HepG2 (cell line): ENCODE results near the gene GGA1. TPM values are rescaled to one million over a fixed set of nuclear protein-coding genes. Genes with fewer than 3 reads are reported as not detected.

ENCODE experiments used
- ETV6 ChIP-seq: sonication (generic); formaldehyde crosslinking; conservative IDR thresholded peaks from 2 replicates; pipeline ENCODE4 v1.4.0; 2020; ENCODE audit warnings: missing genetic modification reagents
- GLMP ChIP-seq: sonication (generic); formaldehyde crosslinking; IDR thresholded peaks from 2 replicates; pipeline ENCODE4 v1.9.0; 2021; ENCODE audit warnings: missing genetic modification reagents, mild to moderate bottlenecking, borderline replicate concordance
- HOXA9 ChIP-seq: sonication (generic); formaldehyde crosslinking; IDR thresholded peaks from 2 replicates; pipeline ENCODE4 v1.8.1; 2022; ENCODE audit warnings: missing genetic modification reagents, mild to moderate bottlenecking, moderate library complexity, borderline replicate concordance
- IKZF5 ChIP-seq: IDR thresholded peaks from 2 replicates; pipeline ENCODE4 v1.6.1; 2018; ENCODE audit warnings: missing genetic modification reagents, mild to moderate bottlenecking, missing compliant biosample characterization
- KDM4B ChIP-seq: sonication (generic); formaldehyde crosslinking; IDR thresholded peaks from 2 replicates; pipeline ENCODE4 v1.4.0; 2020; ENCODE audit warnings: missing genetic modification reagents
- NFRKB ChIP-seq: fragments of 450-650 bp; IDR thresholded peaks from 2 replicates; pipeline ENCODE4 v1.6.1; 2017
- SKI ChIP-seq: fragments of 450-650 bp; IDR thresholded peaks from one replicate; pipeline ENCODE4 v1.6.1; 2018; ENCODE audit warnings: mild to moderate bottlenecking; ENCODE audit not compliant: partially characterized antibody
- SOX6 ChIP-seq, 2 experiments: fragments of 450-650 bp in 1 of 2; sonication (generic) in 1 of 2; formaldehyde crosslinking in 1 of 2; IDR thresholded peaks; 2 replicates each; pipeline versions ENCODE4 v1.4.0 to v1.6.1; 2017 to 2020; ENCODE audit warnings: antibody characterized with exemption in 1 of 2, mild to moderate bottlenecking in 1 of 2, missing genetic modification reagents in 1 of 2
- YY1 ChIP-seq: IDR thresholded peaks from 2 replicates; pipeline ENCODE4 v1.6.1; 2011; ENCODE audit warnings: low read length, low read depth, moderate library complexity, mild to moderate bottlenecking; ENCODE audit not compliant: insufficient read depth, insufficient replicate concordance
- ZBTB33 ChIP-seq: sonication (generic); formaldehyde crosslinking; IDR thresholded peaks from 2 replicates; pipeline ENCODE4 v1.4.0; 2020; ENCODE audit warnings: missing genetic modification reagents
- ZBTB7B ChIP-seq: sonication (generic); formaldehyde crosslinking; IDR thresholded peaks from 2 replicates; pipeline ENCODE4 v1.4.0; 2020; ENCODE audit warnings: missing genetic modification reagents
- ZNF362 ChIP-seq: sonication (generic); formaldehyde crosslinking; IDR thresholded peaks from 2 replicates; pipeline ENCODE4 v1.4.0; 2020; ENCODE audit warnings: missing genetic modification reagents, mild to moderate bottlenecking, borderline replicate concordance
- ZNF589 ChIP-seq: sonication (generic); formaldehyde crosslinking; conservative IDR thresholded peaks from 2 replicates; pipeline ENCODE4 v1.8.0; 2022; ENCODE audit warnings: mild to moderate bottlenecking, moderate library complexity, missing genetic modification reagents
- polyA plus RNA-seq, 8 experiments: library from polyadenylated mRNA; depleted of rRNA in 3 of 8; stranded (reverse) in 7 of 8; unstranded in 1 of 8; fragments of >200 nt; fragmentation: Illumina TruSeq in 4 of 8; extraction: Trizol in 4 of 8; gene quantifications; 2 replicates each; pipeline versions ENCODE4 v1.2.1 to v1.2.3, GENCODE V29; 2011 to 2016; ENCODE audit warnings: low read depth in 4 of 8, missing spikeins in 1 of 8, mixed read lengths in 1 of 8; ENCODE audit not compliant: insufficient read depth in 1 of 8
- total RNA-seq, 5 experiments: library from RNA; depleted of rRNA; stranded (reverse); fragments of >200 nt; fragmentation: Illumina TruSeq; extraction: Trizol; gene quantifications; 2 replicates each; pipeline ENCODE4 v1.2.3, GENCODE V29; 2016; ENCODE audit warnings: low read depth in 1 of 5
- TF ChIP-seq, protein P1 (sequence below): sonication (generic); formaldehyde crosslinking; IDR thresholded peaks from 2 replicates; pipeline ENCODE4 v1.5.1; 2020; ENCODE audit warnings: mild to moderate bottlenecking, missing genetic modification reagents, borderline replicate concordance
- TF ChIP-seq, protein P2 (sequence below): sonication (generic); formaldehyde crosslinking; IDR thresholded peaks from 2 replicates; pipeline ENCODE4 v1.5.0; 2020; ENCODE audit warnings: missing genetic modification reagents
- TF ChIP-seq, protein P3 (sequence below): sonication (generic); formaldehyde crosslinking; IDR thresholded peaks from 2 replicates; pipeline ENCODE4 v1.5.0; 2020; ENCODE audit warnings: missing genetic modification reagents
- TF ChIP-seq, protein P4 (sequence below): sonication (generic); formaldehyde crosslinking; IDR thresholded peaks from 2 replicates; pipeline ENCODE4 v1.4.0; 2020; ENCODE audit warnings: missing genetic modification reagents

GGA1 gene
- total and polyA plus RNA-seq, 2 of the 13 experiments (the other 11 are each of a cell fraction or from before 2014, with no cell fraction given): 29.1 to 87.2 TPM

DNA sequence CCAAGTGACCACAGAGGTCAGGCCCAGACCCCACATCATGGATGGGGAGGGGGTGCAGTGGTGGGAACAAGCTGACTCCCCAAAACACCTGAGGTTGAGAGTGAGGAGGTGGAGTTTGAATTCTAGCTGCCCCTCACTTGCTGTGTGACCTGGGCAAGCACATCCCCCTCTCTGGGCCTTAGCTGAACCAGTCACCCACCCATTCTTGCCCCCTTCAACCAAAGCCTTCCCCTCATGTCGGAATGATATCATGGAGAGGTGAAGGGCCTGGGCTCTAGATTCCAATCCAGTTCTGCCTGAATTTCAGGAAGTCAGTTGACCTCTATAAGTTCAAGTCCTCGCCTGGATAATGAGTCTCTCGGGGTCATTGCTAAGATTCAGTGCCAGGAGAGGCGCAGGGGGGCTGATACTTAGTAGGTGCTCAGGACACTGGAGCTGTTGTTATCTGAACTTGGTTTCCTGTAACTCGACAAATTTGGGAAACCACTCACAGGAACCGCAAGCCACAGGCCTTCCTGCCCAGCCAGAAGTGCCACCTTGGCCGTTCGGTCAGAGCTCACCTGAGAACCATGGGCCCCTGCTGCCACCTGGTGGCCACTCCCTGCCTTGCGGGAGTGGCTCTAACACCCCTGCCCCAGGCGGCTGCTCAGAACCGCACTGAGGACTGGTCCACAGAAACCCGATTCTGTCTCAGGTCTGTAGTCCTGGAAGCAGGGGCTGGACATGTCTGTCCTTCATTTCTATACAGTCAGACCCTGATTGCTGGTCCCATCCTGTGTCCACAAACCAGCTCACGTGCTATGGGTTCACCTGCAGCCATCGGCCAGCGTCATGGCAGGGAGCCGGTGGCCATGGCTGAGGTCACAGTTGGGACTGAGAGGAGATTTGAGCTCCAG is 41.5 kb upstream of the GGA1 start (continued):
- TF ChIP-seq ZNF362 (CRISPR knock-in tag) (no peak), YY1 (peak; percentile 64), HOXA9 (no peak), ETV6 (CRISPR knock-in tag) (no peak), IKZF5 (CRISPR knock-in tag) (peak; percentile 81; the same call in 1 of the 2 replicates), ZBTB33 (CRISPR knock-in tag) (peak; percentile 84), ZBTB7B (peak; percentile 64; the same call in 1 of the 2 replicates), SOX6 (IDR thresholded peaks at IDR 0.05) (no peak), SOX6 (CRISPR knock-in tag; IDR thresholded peaks at IDR 0.05) (no peak), ZNF589 (no peak), GLMP (no peak), NFRKB (no peak), KDM4B (no peak), SKI (no peak)
- TF ChIP-seq, protein P1, sequence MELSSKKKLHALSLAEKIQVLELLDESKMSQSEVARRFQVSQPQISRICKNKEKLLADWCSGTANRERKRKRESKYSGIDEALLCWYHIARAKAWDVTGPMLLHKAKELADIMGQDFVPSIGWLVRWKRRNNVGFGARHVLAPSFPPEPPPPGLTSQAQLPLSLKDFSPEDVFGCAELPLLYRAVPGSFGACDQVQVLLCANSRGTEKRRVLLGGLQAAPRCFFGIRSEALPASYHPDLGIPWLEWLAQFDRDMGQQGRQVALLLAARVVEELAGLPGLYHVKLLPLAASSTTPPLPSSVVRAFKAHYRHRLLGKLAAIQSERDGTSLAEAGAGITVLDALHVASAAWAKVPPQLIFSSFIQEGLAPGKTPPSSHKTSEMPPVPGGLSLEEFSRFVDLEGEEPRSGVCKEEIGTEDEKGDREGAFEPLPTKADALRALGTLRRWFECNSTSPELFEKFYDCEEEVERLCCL (CRISPR knock-in tag): no peak
- TF ChIP-seq, protein P2, sequence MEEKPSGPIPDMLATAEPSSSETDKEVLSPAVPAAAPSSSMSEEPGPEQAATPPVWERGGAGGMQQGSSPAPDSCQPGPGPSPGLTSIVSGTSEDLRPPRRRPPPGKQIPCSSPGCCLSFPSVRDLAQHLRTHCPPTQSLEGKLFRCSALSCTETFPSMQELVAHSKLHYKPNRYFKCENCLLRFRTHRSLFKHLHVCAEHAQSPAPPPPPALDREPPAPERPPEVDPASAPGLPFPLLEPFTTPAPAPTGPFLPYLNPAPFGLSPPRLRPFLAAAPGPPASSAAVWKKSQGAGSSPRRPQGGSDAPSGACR: no peak
- TF ChIP-seq, protein P3, sequence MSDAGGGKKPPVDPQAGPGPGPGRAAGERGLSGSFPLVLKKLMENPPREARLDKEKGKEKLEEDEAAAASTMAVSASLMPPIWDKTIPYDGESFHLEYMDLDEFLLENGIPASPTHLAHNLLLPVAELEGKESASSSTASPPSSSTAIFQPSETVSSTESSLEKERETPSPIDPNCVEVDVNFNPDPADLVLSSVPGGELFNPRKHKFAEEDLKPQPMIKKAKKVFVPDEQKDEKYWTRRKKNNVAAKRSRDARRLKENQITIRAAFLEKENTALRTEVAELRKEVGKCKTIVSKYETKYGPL (CRISPR knock-in tag): no peak
- TF ChIP-seq, protein P4, sequence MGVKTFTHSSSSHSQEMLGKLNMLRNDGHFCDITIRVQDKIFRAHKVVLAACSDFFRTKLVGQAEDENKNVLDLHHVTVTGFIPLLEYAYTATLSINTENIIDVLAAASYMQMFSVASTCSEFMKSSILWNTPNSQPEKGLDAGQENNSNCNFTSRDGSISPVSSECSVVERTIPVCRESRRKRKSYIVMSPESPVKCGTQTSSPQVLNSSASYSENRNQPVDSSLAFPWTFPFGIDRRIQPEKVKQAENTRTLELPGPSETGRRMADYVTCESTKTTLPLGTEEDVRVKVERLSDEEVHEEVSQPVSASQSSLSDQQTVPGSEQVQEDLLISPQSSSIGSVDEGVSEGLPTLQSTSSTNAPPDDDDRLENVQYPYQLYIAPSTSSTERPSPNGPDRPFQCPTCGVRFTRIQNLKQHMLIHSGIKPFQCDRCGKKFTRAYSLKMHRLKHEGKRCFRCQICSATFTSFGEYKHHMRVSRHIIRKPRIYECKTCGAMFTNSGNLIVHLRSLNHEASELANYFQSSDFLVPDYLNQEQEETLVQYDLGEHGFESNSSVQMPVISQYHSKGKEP (CRISPR knock-in tag): no peak
